GM12892 (cell line): ENCODE results near the gene PSMD3.
A peak's percentile ranks its signal among the peaks of the same experiment; 100 is the strongest.
"Not testable (repeated sequence)": the region's sequence is repeated elsewhere in the genome, so short reads cannot be mapped to it uniquely, and the experiment has no call there.

Source experiments
- DNase-seq: peaks from one replicate; pipeline ENCODE4 v3.0.0; 2011; ENCODE audit not compliant: insufficient read length
- FAIRE-seq: peaks from 2 replicates; lab custom pipeline; 2011; peaks lifted over from hg19 to GRCh38; lab: Jason Lieb, UNC
- POLR2A ChIP-seq: IDR thresholded peaks from 2 replicates; pipeline ENCODE4 v1.6.1; 2011; ENCODE audit warnings: low read depth, low read length, control low read depth
- POLR2AphosphoS5 ChIP-seq: IDR thresholded peaks from 2 replicates; pipeline ENCODE4 v1.6.1; 2011; ENCODE audit warnings: low read depth, low read length, control low read depth
- TAF1 ChIP-seq: IDR thresholded peaks from 2 replicates; pipeline ENCODE4 v1.6.1; 2011; ENCODE audit warnings: low read depth, mild to moderate bottlenecking, control low read depth, low read length, borderline replicate concordance

The PSMD3 gene

DNA sequence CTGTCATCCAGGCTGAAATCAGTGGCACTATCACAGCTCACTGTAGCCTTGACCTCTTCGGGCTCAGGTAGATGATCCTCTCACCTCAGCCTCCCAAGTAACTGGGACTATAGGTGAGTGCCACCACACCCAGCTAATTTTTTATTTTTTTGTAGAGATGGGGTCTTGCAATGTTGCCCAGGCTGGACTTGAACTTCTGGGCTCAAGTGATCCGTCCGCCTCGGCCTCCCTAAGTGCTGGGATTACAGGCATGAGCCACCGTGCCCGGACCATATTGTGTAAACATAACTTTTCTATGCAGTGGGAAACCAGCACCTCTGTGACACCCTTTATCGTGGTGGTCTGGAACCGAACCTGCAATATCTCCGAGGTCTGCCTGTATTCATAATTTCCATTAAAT is 23.5 kb downstream of the PSMD3 start:
- FAIRE-seq (no peak), DNase-seq (no peak)
- TF ChIP-seq POLR2AphosphoS5 (no peak), TAF1 (no peak), POLR2A (no peak)

DNA sequence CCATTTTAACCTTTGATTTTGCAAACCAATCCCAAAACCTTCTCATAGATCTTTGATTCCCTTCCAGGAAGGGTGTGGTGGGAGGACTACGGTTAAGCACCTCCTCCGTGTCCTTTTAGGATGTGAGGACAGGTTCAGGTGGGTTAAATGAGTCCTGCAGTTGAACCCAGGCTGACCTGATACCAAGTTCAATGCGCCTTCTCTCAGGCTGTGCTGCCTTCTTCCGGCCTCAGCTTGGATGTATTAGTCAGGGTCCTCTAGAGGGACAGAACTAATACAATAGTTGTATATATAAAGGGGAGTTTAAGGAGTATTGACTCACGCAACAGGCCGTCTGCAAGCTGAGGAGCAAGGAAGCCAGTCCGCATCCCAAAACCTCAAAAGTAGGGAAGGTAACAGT is 24.1 kb downstream of the PSMD3 start:
- no peak for DNase-seq
- TF ChIP-seq TAF1 (no peak), POLR2A (no peak), POLR2AphosphoS5 (no peak)
- no peak for FAIRE-seq

DNA sequence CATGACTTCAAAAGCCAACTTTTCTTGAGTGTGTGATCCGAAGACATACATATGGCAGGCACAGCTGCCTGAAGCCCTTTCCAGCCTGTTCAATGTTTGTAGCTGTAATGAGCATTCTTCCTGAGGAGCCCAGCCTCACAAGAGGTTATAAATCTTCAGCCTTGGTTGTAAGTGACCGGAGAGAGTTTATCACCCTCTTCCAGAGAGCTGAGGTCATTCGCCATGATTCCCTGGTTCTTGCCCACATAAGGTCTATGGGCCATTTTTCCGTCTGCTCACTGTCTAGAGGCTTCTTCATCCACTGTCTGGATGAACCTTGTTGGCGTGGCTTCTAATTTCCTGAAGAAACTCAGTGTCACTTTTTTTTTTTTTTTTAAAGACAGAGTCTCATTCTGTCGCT is 24.9 kb downstream of the PSMD3 start:
- DNase-seq = no peak
- TF ChIP-seq POLR2AphosphoS5 (no peak), TAF1 (no peak), POLR2A (no peak)
- no peak for FAIRE-seq

DNA sequence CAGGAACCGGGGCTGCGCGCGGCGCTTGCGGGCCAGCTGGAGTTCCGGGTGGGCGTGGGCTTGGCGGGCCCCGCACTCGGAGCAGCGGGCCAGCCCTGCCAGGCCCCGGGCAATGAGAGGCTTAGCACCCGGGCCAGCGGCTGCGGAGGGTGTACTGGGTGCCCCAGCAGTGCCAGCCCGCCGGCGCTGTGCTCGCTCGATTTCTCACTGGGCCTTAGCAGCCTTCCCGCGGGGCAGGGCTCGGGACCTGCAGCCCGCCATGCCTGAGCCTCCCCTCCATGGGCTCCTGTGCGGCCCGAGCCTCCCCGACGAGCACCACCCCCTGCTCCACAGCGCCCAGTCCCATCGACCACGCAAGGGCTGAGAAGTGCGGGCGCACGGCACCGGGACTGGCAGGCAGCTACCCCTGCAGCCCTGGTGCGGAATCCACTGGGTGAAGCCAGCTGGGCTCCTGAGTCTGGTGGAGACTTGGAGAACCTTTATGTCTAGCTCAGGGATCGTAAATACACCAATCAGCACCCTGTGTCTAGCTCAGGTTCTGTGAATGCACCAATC is 30.4 kb downstream of the PSMD3 start:
- FAIRE-seq, DNase-seq: not testable (repeated sequence)

DNA sequence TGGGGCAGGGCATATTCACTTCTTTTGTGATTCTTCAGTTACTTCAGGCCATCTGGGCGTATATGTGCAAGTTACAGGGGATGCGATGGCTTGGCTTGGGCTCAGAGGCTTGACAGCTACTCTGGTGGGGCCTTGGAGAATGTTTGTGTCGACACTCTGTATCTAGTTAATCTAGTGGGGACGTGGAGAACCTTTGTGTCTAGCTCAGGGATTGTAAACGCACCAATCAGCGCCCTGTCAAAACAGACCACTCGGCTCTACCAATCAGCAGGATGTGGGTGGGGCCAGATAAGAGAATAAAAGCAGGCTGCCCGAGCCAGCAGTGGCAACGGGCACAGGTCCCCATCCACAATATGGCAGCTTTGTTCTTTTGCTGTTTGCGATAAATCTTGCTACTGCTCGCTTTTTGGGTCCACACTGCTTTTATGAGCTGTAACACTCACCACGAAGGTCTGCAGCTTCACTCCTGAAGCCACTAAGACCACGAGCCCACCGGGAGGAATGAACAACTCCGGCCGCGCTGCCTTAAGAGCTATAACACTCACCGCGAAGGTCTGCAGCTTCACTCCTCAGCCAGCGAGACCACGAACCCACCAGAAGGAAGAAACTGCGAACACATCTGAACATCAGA is 31.5 kb downstream of the PSMD3 start:
- not testable (repeated sequence) for DNase-seq, FAIRE-seq

DNA sequence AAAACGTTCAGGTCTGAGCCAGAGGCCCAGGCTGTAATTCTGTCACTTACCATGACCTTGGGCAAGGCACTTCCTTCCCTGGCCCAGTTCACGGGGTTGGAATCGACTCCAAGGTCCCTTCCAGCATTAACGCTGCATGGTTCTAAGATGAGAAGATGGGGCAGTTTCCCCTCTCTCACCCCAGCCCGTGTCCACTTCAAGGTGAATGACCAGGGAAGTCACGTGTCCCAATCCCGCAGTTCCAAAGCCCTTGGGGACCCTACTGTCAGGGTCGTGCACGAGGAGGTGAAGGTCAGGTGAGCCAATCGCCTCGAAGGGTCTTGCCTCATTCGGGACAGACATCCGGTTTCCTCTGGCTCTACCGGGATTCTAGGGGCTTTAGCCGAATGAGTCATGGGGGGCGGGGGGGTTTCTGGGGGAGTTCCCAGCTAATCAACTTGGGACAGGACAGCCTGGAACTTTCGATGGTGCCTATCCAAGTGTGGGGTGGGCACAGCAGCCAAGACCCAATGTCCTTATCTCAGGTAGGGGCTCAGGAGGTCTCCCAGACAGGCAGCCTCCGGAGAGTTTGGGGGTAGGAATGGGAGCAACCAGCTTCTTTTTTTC is 33.9 kb downstream of the PSMD3 start:
- DNase-seq (no peak), FAIRE-seq (no peak)
- TF ChIP-seq POLR2AphosphoS5 = no peak
- TF ChIP-seq POLR2A = no peak
- no peak for TF ChIP-seq TAF1

DNA sequence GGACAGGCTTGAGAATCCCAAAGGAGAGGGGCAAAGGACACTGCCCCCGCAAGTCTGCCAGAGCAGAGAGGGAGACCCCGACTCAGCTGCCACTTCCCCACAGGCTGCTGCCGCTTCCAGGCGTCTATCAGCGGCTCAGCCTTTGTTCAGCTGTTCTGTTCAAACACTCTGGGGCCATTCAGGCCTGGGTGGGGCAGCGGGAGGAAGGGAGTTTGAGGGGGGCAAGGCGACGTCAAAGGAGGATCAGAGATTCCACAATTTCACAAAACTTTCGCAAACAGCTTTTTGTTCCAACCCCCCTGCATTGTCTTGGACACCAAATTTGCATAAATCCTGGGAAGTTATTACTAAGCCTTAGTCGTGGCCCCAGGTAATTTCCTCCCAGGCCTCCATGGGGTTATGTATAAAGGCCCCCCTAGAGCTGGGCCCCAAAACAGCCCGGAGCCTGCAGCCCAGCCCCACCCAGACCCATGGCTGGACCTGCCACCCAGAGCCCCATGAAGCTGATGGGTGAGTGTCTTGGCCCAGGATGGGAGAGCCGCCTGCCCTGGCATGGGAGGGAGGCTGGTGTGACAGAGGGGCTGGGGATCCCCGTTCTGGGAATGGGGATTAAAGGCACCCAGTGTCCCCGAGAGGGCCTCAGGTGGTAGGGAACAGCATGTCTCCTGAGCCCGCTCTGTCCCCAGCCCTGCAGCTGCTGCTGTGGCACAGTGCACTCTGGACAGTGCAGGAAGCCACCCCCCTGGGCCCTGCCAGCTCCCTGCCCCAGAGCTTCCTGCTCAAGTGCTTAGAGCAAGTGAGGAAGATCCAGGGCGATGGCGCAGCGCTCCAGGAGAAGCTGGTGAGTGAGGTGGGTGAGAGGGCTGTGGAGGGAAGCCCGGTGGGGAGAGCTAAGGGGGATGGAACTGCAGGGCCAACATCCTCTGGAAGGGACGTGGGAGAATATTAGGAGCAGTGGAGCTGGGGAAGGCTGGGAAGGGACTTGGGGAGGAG is 34.7 kb downstream of the PSMD3 start, which contains the start of gene CSF3:
Gene CSF3, plus strand, starts transcription at position 436 of the 993 bp plus-strand sequence. Its CDS starts 35 bp downstream, at position 471.
- DNase-seq (no peak), FAIRE-seq (no peak)
- TF ChIP-seq POLR2AphosphoS5 (no peak), POLR2A (no peak), TAF1 (no peak)

DNA sequence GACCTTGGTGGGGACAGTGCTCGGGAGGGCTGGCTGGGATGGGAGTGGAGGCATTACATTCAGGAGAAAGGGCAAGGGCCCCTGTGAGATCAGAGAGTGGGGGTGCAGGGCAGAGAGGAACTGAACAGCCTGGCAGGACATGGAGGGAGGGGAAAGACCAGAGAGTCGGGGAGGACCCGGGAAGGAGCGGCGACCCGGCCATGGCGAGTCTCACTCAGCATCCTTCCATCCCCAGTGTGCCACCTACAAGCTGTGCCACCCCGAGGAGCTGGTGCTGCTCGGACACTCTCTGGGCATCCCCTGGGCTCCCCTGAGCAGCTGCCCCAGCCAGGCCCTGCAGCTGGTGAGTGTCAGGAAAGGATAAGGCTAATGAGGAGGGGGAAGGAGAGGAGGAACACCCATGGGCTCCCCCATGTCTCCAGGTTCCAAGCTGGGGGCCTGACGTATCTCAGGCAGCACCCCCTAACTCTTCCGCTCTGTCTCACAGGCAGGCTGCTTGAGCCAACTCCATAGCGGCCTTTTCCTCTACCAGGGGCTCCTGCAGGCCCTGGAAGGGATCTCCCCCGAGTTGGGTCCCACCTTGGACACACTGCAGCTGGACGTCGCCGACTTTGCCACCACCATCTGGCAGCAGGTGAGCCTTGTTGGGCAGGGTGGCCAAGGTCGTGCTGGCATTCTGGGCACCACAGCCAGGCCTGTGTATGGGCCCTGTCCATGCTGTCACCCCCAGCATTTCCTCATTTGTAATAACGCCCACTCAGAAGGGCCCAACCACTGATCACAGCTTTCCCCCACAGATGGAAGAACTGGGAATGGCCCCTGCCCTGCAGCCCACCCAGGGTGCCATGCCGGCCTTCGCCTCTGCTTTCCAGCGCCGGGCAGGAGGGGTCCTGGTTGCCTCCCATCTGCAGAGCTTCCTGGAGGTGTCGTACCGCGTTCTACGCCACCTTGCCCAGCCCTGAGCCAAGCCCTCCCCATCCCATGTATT is 35.7 kb downstream of the PSMD3 start:
- DNase-seq (peak; percentile 8), FAIRE-seq (no peak)

DNA sequence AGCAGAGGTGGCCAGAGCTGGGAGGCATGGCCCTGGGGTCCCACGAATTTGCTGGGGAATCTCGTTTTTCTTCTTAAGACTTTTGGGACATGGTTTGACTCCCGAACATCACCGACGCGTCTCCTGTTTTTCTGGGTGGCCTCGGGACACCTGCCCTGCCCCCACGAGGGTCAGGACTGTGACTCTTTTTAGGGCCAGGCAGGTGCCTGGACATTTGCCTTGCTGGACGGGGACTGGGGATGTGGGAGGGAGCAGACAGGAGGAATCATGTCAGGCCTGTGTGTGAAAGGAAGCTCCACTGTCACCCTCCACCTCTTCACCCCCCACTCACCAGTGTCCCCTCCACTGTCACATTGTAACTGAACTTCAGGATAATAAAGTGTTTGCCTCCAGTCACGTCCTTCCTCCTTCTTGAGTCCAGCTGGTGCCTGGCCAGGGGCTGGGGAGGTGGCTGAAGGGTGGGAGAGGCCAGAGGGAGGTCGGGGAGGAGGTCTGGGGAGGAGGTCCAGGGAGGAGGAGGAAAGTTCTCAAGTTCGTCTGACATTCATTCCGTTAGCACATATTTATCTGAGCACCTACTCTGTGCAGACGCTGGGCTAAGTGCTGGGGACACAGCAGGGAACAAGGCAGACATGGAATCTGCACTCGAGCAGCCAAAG is 36.9 kb downstream of the PSMD3 start:
- no peak for FAIRE-seq
- no peak for TF ChIP-seq POLR2AphosphoS5
- no peak for TF ChIP-seq TAF1
- TF ChIP-seq POLR2A = no peak
- DNase-seq = peak; percentile 3

More for the DNA sequence above, 35.7 kb downstream of the PSMD3 start:
- no peak for TF ChIP-seq TAF1

DNA sequence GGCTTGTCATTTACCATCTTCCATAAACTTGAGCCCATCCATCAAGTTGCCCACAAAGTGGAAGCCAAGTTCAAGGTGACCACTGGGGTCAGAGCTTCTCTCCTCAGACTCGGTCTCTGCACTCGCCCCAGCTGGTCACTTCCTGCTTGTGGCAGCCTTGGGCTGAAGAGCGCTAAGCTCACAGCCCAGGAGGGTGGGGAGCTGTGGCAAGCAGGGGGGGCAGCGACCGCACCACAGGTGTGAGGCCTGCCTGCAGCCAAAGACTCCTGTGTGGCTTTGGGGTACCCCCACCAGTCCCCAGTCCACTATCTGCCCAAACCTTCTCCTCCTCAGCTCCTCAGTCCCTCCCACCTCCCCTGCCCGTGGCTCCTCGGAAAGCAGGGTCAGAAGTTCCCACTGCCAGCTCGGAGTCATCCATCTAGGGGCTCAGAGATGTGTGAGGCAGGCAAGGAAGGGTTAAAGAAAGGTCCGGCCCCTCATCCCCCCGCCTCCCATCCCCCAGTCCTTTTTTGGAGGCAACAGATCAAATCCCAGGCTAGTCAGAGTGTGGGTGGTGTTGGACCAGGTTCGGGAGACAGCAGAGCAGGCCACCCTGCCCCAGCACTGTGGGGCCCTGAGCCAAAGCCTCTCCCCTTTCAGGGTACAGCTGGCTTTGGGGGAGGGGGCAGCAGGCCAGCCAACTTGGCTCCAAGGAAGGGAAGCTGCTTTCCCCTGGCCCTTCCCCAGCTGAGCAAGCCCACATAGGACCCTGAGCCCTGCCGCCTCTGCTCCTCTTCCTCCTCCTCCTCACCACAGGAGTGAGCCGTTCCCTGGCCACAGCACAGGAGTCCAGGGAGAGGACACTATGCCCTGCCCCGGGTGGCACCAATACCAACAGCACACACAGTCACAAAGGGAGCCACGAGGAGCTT is 37.9 kb downstream of the PSMD3 start:
- TF ChIP-seq POLR2A (peak; percentile 18; the same call in 1 of the 2 replicates), TAF1 (no peak)
- DNase-seq = peak; percentile 7
- no peak for FAIRE-seq
